Loucy (cell line): ENCODE results near the gene CCDC92B.

ENCODE experiments used
- H2AFZ ChIP-seq: fragments of 200-600 bp; sonication (generic); 2 replicates; pipeline ENCODE4 v1.6.0; 2016; ENCODE audit warnings: antibody characterized with exemption, mild to moderate bottlenecking, low read length, moderate library complexity
- H3F3A ChIP-seq: fragments of 200-600 bp; 2 replicates; pipeline ENCODE4 v1.6.0; 2016; ENCODE audit warnings: antibody characterized with exemption, low read depth, mild to moderate bottlenecking
- H3K27me3 ChIP-seq: fragments of 200-600 bp; sonication (generic); 2 replicates; pipeline ENCODE4 v1.6.1; 2014; ENCODE audit warnings: low read length, mild to moderate bottlenecking; ENCODE audit not compliant: insufficient read depth, poor library complexity, severe bottlenecking
- H3K36me3 ChIP-seq: fragments of 200-600 bp; sonication (generic); 2 replicates; pipeline ENCODE4 v1.6.1; 2016; ENCODE audit warnings: low read length; ENCODE audit not compliant: insufficient read depth
- H3K4me1 ChIP-seq: fragments of 200-600 bp; sonication (generic); 2 replicates; pipeline ENCODE4 v1.5.1; 2014; ENCODE audit warnings: low read length, mild to moderate bottlenecking; ENCODE audit not compliant: insufficient read depth, poor library complexity, severe bottlenecking
- H3K4me2 ChIP-seq: fragments of 200-600 bp; sonication (generic); 2 replicates; pipeline ENCODE4 v1.6.0; 2014; ENCODE audit warnings: antibody characterized with exemption, low read length, low read depth, mild to moderate bottlenecking; ENCODE audit not compliant: poor library complexity, severe bottlenecking
- H3K4me3 ChIP-seq: fragments of 200-600 bp; sonication (generic); 2 replicates; pipeline ENCODE4 v1.5.1; 2014; ENCODE audit warnings: low read length, mild to moderate bottlenecking, mixed read lengths; ENCODE audit not compliant: poor library complexity, severe bottlenecking
- H3K79me2 ChIP-seq: fragments of 200-600 bp; sonication (generic); 2 replicates; pipeline ENCODE4 v1.6.1; 2014; ENCODE audit warnings: low read length; ENCODE audit not compliant: insufficient read depth
- H3K9ac ChIP-seq: fragments of 200-600 bp; sonication (generic); 2 replicates; pipeline ENCODE4 v1.6.0; 2014; ENCODE audit warnings: mild to moderate bottlenecking, low read depth, low read length, moderate library complexity; ENCODE audit not compliant: poor library complexity, severe bottlenecking
- H3K9me2 ChIP-seq: fragments of 200-600 bp; sonication (generic); replicated peaks from 2 replicates; pipeline ENCODE4 v1.6.1; 2016; ENCODE audit warnings: low read depth, low read length, mixed read lengths
- H3K9me3 ChIP-seq: fragments of 200-600 bp; sonication (generic); 2 replicates; pipeline ENCODE4 v1.6.1; 2014; ENCODE audit warnings: mild to moderate bottlenecking, antibody characterized with exemption, low read length, low read depth; ENCODE audit not compliant: insufficient read depth
- H4K20me1 ChIP-seq: fragments of 200-600 bp; sonication (generic); 2 replicates; pipeline ENCODE4 v1.6.0; 2014; ENCODE audit warnings: antibody characterized with exemption, low read length, mild to moderate bottlenecking; ENCODE audit not compliant: insufficient read depth, poor library complexity, severe bottlenecking
- CTCF ChIP-seq: fragments of 200-600 bp; sonication (generic); conservative IDR thresholded peaks from 2 replicates; pipeline ENCODE4 v1.5.1; 2014; ENCODE audit warnings: mild to moderate bottlenecking, antibody characterized with exemption, low read length
- EZH2phosphoT487 ChIP-seq: fragments of 200-600 bp; IDR thresholded peaks from 2 replicates; pipeline ENCODE4 v1.6.1; 2018; ENCODE audit warnings: antibody characterized with exemption, mild to moderate bottlenecking, moderate library complexity, borderline replicate concordance

The CCDC92B gene

GRCh38 chr17:2722611-2723010 is 26.8 kb downstream of the CCDC92B start:
- no peak for TF ChIP-seq CTCF
- TF ChIP-seq EZH2phosphoT487, result no peak
- no peak overlapping the region for H3K9ac ChIP-seq
- H3K9me2 ChIP-seq, result no peaks in the 10 kb centered on the region
- no peaks in the 10 kb centered on the region for H3K79me2 ChIP-seq
- no peak overlapping the region for H3K4me2 ChIP-seq
- no peaks in the 10 kb centered on the region for H3K36me3 ChIP-seq
- H3K4me1 ChIP-seq, result no peaks in the 10 kb centered on the region
- H3K4me3 ChIP-seq, result no peak overlapping the region
- H3F3A ChIP-seq, result no peaks in the 10 kb centered on the region
- no peak overlapping the region for H2AFZ ChIP-seq
- H4K20me1 ChIP-seq, result no peaks in the 10 kb centered on the region
- no peaks in the 10 kb centered on the region for H3K27me3 ChIP-seq
- no peaks in the 10 kb centered on the region for H3K9me3 ChIP-seq

- Histone ChIP-seq H3K79me2 (no peaks in the 10 kb centered on the region), H3K27me3 (no peaks in the 10 kb centered on the region), H3K9ac (no peak overlapping the region), H3F3A (no peaks in the 10 kb centered on the region), H3K36me3 (no peaks in the 10 kb centered on the region), H3K9me3 (no peaks in the 10 kb centered on the region), H3K9me2 (no peaks in the 10 kb centered on the region), H3K4me1 (peaks cover 3% of the 10 kb centered on the region), H2AFZ (no peak overlapping the region), H4K20me1 (no peaks in the 10 kb centered on the region), H3K4me2 (no peak overlapping the region), H3K4me3 (no peak overlapping the region)
- TF ChIP-seq EZH2phosphoT487 (no peak), CTCF (no peak)
Observed at GRCh38 chr17:2721603-2722002, 27.8 kb downstream of the CCDC92B start.

GRCh38 chr17:2719861-2720260 is 29.6 kb downstream of the CCDC92B start:
- no peak overlapping the region for H3K9ac ChIP-seq
- H3F3A ChIP-seq, result no peaks in the 10 kb centered on the region
- no peaks in the 10 kb centered on the region for H3K9me3 ChIP-seq
- no peaks in the 10 kb centered on the region for H3K27me3 ChIP-seq
- H3K4me1 ChIP-seq, result peaks cover 3% of the 10 kb centered on the region
- no peak for TF ChIP-seq CTCF
- TF ChIP-seq EZH2phosphoT487, result no peak
- no peak overlapping the region for H3K4me2 ChIP-seq
- H3K9me2 ChIP-seq, result no peaks in the 10 kb centered on the region
- no peaks in the 10 kb centered on the region for H3K36me3 ChIP-seq
- H3K79me2 ChIP-seq, result no peaks in the 10 kb centered on the region
- H2AFZ ChIP-seq, result no peak overlapping the region
- H3K4me3 ChIP-seq, result no peak overlapping the region
- H4K20me1 ChIP-seq, result no peaks in the 10 kb centered on the region
